Hematopoietic multipotent progenitor cell treated with erythropoietin and hydrocortisone succinate and interleukin-3 and kit ligand, for 4 days (in vitro differentiated cells): Measurements from ENCODE around the gene VRK3.
"Not testable (repeated sequence)": the region's sequence is repeated elsewhere in the genome, so short reads cannot be mapped to it uniquely, and the experiment has no call there.

Source experiments
- DNase-seq: peaks from one replicate; pipeline ENCODE4 v3.0.0-alpha.2; 2015

The VRK3 gene

DNA sequence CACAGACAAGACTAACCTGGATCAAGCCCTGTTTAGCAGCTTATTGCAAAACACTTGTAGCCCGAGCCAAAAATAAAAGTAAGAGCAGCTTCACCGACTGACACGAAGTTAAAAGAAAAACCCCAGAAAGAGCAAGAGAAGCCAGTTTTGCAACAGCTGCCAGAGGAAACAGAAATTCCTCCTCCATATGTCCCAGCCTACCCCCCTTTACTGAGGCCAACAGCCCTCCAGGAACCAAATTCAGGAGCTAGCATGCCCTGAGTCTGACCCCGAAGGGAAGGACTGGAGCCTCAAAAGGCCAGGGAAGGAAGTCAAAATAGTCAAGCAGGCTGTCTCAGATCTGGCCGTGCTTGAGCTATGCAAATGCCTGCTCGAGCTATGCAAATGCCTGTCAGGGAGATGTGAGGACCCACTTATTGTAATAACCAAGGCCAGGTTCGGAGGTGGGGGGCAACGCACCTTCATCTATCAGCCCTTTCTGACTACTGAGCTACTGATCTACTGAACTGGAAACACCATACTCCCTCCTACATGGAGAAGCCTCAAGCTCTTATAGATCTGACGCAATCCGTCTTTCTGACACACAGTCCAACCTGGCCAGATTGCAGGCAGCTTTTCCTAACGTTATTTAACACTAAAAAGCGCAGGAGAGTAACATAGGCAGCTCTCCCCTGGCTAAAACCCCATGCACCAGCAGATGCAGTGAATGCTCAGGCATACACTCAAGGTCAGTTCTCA, 70.9 kb downstream of the VRK3 start:
- no peak for DNase-seq

GRCh38 chr19:49953416-49953815, 71.8 kb downstream of the VRK3 start:
- no peak for DNase-seq

- DNase-seq: no peak
These were observed 72.3 kb downstream of the VRK3 start for GRCh38 chr19:49952906-49953305.

- no peak for DNase-seq
These were observed 72.7 kb downstream of the VRK3 start for GRCh38 chr19:49952479-49952836.

DNA sequence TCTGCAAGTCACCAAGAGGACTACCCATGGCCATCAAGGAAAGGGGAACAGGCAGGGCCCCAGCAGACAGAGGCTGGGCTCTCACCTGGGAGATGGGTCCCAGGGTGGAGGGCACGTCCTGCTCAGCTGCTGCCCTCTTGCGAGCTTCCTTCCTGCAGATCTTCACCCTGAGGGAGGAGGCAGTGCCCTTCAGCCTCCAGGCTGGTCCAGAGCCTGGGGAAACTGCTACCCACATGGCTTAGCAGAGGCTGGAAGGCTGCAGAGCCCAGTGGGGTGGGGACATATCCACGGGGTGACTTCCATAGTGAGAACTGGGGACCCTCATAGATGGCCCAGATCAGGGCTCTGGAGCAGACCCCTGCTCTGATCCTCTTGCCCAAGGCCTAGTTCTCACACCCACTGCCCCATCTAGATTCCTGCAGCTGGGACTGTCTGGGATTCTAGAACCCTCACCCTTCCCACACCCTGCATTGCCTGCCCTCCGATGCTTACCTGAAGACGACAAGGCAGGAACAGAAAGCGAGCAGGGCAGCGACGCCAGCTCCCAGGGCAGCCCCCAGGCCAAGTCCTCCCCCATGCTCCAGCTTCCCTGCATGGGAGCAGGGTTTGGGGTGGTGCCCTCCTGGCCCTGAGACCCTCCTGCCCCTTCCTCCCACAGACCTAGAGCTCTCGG, 73.2 kb downstream of the VRK3 start:
- no peak for DNase-seq

GRCh38 chr19:49950956-49951526, 74.1 kb downstream of the VRK3 start:
- DNase-seq: no peak

DNA sequence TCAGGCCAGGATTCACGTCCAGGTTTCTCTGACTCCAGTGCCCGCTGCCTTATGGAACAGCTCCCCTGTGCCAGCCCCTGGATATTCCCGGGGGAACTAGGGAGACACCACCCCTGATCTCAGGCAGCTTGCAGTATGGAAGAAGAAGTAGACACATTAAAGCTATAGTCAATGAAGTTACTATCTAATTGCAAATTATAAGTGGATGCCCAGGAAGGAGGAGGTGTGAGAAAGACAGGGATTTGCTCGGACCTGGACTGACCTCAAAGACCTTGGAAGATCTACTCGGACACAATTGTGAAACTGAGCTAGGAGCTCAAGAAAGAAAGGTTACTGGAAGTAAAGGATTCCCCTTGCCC, 74.6 kb downstream of the VRK3 start:
- DNase-seq: no peak

GRCh38 chr19:49949742-49950589, 75.2 kb downstream of the VRK3 start:
- DNase-seq: no peak

DNA sequence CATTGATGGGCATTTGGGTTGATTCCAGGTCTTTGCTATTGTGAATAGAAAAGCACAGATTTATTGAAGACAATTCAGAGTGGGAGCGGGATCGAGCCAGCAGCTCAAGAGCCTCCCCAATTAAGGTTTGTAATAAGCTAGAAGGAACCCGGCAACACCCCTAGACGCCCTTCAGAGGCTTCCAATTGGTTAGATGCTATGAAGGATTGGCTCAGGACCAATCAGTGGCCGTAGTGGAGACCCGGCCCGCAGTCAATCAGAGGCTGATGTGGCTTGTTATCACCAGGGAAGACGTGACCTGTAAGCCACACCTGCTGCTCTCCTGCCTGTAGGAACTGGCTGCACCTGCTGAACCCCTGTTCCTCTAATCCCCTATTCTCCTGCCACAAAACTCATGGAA, 78.8 kb downstream of the VRK3 start:
- no peak for DNase-seq

GRCh38 chr19:49944567-49944966, 80.6 kb downstream of the VRK3 start:
- DNase-seq: not testable (repeated sequence)

DNA sequence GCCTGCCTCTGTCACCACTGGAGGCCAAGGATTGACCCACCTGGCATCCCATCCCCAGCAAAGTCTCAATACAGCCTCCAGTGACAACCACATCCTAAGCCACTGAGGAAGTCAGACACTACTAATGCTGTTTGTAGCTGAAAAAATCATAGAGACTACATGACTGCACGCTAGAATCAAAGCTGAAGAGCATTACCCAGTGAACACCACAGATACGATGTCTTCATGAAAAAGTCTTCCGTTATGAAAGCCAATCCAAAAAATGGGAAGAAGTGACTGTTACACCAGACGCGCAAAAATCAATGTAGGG, 84.7 kb downstream of the VRK3 start:
- no peak for DNase-seq

- DNase-seq: no peak
These were observed 85.3 kb downstream of the VRK3 start for GRCh38 chr19:49939721-49940481.

- no peak for DNase-seq
These were observed 86.5 kb downstream of the VRK3 start for GRCh38 chr19:49938662-49939061.

GRCh38 chr19:49937750-49938381, 87.3 kb downstream of the VRK3 start:
- DNase-seq: peak; percentile 85

GRCh38 chr19:49936549-49936948, 88.6 kb downstream of the VRK3 start:
- no peak for DNase-seq

DNA sequence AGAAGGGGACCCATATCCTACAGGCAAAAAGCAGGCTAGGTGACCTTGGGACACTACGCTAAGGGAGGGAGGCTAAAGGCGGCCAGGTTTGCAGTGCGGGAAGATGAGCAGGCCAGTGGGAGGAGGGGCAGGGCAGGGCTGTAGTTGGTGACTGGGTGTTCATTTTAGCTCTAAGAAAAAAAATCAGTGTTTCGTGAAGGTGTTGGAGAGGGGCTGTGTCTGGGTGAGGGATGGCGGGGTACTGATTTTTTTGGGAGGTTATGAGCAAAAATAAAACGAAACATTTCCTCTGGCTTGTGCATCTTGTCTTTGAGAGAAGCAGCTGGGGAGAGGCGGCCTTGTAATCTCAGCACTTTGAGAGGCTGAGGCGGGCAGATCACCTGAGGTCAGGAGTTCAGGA, 91.5 kb downstream of the VRK3 start:
- DNase-seq: no peak

- DNase-seq: peak; percentile 34
These were observed 92.4 kb downstream of the VRK3 start for GRCh38 chr19:49932731-49933131.

DNA sequence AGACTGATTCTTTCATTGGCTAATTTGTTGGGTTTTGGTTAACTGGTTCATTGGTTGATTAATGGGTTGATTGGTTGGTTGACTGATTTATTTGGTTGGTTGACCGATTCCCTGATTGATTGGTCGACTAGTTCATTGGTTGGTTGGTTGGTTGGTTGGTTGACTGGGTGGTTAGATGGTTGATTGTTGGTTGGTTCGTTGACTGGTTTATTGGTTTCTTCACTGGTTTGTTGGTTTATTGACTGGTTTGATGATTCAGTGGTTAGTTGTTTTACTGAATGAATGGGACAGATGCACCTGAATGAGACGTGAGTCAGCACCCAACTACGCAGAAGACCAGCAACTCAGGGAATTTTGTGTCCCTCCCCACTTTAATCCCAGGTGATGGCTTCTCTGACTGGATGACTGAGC, 93.1 kb downstream of the VRK3 start:
- DNase-seq: no peak

GRCh38 chr19:49931293-49932040, 93.7 kb downstream of the VRK3 start:
- no peak for DNase-seq

DNA sequence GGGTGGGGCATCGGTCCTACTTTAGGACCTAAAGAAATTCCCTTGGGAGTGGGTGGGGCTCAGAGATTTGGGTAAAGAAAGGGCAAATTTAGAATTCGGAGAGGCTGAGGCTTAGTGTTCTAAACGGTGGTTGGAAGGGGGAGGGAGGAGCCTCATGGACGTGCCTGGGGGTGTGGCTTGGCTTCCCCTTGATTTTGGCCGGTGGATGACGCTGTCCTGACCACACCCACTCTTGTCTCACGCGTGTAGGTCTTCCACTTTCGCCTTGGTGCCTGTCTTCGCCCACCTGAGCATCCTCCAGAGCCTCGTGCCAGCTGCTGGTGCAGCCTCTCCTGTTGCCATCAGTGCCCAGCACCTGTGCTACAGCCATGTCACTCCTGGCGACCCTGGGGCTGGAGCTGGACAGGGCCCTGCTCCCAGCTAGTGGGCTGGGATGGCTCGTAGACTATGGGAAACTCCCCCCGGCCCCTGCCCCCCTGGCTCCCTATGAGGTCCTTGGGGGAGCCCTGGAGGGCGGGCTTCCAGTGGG, 94.6 kb downstream of the VRK3 start:
- peak; percentile 41 for DNase-seq
